EH (cell line): Measurements from ENCODE around the gene NRXN3.

Experiments
- DNase-seq: peaks from one replicate; pipeline ENCODE4 v3.0.0-alpha.2; 2015; ENCODE audit warnings: low read depth

NRXN3 gene

GRCh38 chr14:78829274-78829673, 659.1 kb downstream of the NRXN3 start:
- DNase-seq = no peak

DNA sequence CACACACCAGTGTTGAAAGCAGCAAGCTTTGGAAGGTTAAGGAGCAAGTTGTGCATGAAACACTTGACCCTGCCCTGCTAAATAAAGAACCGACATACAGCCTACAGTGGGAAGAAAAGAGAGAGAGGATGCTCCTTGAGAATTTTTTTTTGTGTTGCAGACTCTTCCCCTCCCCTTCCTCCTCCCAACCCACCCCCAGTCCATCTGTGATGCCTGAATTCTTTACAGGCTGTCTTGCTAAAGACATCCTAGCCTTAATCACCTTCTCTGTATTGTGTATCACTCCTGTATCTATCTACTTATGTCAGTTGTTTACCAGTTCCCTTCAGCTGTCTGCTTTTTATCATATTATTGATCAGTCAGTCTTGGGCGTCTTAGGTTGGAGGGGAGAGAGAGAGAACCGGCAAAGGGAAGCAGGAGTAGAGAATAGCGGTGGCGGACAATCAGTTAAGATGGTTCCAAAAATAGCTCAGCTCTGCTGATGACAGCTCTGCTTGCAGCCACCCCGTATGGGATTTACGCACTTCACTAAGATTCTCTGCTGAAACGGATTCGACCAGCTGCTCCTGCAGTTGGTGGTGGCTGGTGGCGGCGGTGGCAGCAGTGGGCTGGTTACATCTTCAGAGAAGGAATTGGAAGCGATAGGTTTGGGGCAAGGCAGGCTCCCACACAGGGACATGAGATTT, 664.7 kb downstream of the NRXN3 start:
- DNase-seq = no peak

DNA sequence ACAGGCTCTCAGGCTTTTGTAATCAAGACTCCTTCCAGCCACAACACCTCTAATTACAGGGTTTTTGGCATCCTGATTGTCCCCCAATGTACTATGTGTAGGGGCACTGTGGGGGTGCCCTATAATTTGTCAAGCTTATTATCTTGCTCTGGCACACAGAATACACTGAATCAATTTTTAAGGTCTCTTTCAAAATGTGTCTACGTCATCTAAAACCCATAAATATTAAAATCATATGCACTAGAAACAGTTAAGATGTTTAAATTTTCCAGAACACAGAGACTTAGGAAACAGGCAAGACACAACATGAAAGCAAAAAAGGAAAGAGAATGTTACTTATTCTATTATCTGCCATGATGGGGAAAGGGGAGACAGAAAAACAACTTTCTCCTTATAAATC, 665.7 kb downstream of the NRXN3 start:
- DNase-seq = no peak

- DNase-seq = peak; percentile 68
These were observed 666.6 kb downstream of the NRXN3 start for GRCh38 chr14:78836777-78837176.

DNA sequence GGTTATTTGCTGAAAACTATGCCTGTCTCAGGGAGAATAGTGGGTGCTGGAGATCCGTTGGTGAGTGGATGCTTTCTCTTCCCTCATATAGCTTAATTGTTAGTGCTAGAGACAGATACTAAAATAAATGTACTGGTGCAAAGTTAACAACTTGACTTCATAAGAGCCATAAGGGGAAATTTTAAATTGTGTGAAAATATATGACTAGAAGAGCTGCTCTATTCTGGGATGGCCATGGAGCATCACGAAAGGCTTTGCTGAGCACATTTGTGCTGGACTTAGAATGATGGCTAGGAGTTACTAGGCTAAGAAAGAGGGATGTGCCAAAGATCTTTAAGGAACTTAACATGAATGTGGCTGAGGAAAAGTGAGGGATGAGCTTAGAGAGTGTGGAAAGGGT, 668.8 kb downstream of the NRXN3 start:
- DNase-seq = no peak

DNA sequence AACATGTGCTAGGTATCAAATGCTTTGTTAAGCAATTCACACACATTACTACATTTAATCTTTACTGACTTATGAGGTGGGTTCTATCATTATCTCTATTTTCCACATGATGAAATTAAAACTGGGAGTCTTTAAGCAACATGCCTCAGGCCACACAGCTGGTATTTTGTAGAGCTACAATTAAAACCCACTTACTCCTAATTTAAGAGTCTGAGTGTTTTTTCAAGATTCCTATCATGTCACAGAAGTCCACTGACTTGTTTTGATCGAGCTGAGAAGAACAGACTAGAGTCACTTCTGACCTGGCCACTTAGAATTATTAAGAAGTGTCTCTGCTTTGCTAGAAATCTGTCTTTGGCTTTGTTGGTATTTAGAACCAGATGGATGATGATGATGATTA, 670.7 kb downstream of the NRXN3 start:
- DNase-seq = no peak

DNA sequence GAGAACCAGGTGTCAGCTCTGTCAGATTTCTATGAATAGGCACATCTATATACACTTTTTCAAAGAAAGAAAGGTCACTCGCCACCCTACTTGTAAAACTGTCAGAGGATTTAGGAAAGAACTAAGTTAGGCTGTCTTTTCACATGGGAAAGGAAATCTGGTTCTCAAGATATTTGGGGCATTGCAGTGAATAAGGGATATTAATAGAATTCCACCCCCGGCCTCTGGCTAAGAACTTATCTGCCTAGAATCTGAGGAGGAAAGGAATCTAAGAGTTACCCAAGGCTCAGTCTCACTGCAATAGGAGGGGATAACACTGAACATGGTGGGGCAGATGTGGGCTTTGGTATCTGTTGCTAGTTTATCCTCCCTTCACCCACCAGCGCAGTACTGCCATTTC, 677.6 kb downstream of the NRXN3 start:
- DNase-seq = no peak

GRCh38 chr14:78848234-78848820, 678.2 kb downstream of the NRXN3 start:
- DNase-seq = peak; percentile 44

- no peak for DNase-seq
These were observed 679.8 kb downstream of the NRXN3 start for GRCh38 chr14:78849952-78850351.

DNA sequence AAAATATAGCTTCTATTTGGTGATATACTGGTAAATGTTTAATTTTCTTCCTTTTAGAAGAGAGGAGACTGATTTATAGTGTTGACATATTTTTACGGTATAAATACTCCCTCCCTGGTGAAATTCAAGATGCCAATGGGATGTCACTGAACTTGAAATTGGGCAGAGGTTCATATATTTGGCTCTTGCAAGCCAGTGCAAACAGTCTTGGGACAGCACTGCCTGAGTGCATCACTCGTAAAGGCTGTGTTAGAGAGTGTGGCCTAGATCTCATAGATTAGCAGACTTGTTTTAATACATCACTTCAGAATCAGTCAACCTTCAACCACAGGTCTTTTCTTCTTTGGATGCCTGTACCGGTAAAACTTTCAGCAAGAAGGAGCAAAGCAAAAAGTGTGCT, 681.0 kb downstream of the NRXN3 start:
- DNase-seq = no peak

DNA sequence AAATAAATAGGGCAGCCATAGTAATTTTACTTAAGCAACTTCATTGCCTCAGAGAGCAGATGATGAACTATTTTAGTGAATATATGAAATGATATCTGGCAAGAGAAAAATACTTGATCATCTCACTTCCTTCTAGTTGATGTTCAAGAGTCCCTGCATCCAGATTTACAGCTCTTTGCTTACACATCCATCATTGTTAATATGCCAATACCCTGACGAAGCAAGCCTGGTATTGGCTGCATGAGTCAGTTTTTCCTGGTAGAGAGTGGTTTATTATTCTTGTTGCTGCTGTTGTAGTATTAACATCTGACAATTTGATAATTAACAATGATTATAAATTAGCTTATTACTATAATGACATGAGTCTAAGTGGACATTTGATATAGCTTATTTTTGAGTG, 681.9 kb downstream of the NRXN3 start:
- no peak for DNase-seq

GRCh38 chr14:78857974-78858373, 687.8 kb downstream of the NRXN3 start:
- no peak for DNase-seq

- peak; percentile 55 for DNase-seq
These were observed 693.0 kb downstream of the NRXN3 start for GRCh38 chr14:78863143-78863542.

DNA sequence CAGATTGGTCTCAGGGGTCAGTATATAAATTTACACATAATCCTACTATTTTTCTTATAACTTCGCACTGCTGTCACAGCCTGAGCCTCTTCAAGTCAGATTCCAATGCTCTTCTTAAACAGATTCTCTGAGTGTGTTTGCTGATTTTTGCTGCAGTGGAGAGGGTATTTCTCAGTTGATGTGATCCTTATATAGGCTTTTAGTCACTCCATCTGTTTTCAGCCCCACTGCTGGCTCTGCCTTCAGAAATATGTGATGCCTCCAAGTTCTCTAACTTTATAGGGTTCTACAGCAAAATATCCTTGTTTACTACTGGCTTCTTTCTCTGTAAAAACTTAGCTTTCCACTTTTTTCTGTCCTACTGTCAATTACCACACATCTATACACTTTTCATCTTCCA, 702.7 kb downstream of the NRXN3 start:
- no peak for DNase-seq

DNA sequence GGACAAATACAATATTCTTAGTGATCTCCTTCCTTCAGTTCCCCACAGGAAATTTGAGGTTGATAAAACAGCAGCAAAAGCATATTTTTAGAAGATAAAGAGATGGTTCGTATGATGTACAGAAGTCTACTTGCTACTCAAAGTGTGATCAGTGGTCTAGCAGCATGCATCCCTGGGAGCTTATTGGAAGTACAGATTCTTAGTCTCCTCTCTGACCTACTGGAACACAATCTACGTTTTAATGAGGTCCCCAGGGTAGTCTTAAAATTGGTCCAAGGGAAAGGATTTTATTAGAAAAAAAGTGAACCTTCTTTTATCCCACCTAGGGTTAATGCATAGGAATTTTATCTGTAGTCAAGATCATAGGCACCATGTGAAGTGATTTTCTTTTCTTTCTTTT, 703.4 kb downstream of the NRXN3 start:
- no peak for DNase-seq

- DNase-seq = no peak
These were observed 704.9 kb downstream of the NRXN3 start for GRCh38 chr14:78875049-78875448.

DNA sequence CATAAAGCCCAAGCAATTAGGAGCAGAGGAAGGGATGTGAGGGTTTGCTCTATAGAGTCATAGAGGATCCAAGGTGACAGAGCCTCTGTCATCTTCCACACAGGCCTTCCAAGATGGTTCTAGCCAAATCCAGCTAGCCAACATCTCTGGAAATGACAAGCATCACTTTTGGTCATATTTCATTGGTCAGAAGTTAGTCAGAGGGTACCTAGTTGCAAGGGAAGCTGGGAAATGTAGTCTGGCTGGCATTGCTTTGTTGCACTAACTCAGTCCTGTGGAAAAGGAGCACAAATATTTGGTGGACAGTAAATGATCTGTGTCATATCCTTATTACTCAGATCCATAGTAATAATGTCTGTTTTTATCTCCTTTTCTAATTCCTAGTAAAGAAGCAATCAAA, 715.7 kb downstream of the NRXN3 start:
- no peak for DNase-seq

DNA sequence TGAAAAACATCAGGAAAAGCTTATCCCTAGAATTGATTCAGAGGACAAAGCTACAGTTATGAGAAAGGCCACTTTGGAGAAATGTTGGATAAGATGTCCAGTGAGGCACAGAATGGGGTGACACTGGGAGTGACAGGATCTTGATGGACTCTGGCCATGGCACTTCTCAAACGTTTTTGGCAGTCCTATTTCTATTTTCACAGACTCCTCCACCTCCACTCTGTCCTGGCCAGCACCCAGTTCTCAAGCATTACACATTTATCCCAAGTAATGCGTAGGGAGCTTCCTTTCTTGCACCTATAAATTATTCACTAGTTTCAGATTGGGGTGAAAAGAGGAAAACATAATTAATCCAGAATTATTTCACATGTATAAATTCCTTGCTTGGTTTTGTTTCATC, 727.3 kb downstream of the NRXN3 start:
- no peak for DNase-seq

GRCh38 chr14:78902010-78902623, 731.9 kb downstream of the NRXN3 start:
- DNase-seq = peak; percentile 56

DNA sequence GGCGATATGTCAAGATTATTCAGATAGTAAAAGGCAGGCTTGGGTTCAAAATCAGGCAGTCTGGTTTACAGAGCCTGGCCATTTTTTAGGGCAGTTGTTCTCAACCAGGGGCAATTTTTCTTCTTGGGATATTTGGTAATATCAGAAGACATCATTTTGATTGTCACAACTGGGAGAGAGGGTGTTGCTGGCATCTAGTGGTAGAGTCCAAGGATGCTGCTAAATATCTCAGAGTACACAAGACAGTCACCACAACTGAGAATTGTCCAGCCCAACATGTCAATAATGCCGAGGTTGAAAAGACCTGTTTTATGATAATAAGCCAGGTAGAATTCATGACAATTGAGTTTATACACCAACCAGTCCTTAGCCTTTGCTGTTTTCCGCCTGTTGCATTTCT, 733.9 kb downstream of the NRXN3 start:
- DNase-seq = no peak

GRCh38 chr14:78917462-78917861, 747.3 kb downstream of the NRXN3 start:
- no peak for DNase-seq

- DNase-seq = peak; percentile 86
These were observed 751.7 kb downstream of the NRXN3 start for GRCh38 chr14:78921856-78922255.

DNA sequence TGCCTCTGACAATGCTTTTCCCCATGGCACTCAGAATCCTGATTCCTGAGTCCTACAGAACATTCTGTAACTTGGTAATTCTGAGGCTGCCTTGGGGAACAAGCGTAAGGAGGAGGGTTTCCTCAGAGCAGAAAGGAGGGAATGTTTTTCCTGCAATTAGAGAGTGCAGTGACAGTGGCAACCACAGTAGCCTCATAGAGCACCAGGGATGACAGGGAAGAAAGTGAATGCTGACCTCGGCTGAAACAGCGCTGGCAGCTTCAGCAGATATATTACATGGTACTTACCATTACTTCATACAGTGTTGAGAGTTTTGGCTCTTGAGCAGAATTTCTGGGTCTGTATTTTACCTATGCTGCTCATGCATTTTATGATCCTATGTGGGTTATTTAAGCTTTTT, 757.1 kb downstream of the NRXN3 start:
- DNase-seq = no peak

DNA sequence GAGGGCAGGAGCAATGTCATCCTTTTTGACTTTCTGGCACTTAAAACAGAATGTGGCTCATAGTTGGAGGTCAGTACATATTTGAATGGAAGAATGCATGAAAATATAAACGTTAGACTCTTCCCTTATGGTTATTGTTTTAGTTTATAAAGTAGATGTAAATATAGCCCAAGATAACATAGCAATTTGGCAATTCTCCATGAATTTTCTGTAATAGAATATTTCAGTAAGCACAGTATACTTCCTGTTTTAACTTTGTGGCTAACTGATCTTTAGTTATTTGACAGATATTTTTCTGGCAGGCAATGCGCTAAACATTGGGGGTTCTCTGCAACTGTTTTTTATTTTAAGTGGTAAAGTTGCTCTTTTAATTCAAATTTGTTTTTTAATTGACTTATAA, 763.0 kb downstream of the NRXN3 start:
- DNase-seq = no peak
